Measurements from ENCODE around the gene MKS1. TPM values are rescaled to one million over a fixed set of nuclear protein-coding genes. Genes with fewer than 3 reads are reported as not detected.

The MKS1 gene
- total and polyA plus RNA-seq, 2 experiments from 2014 or later, result 14.0 to 17.4 TPM

- TF ChIP-seq ZNF331 (CRISPR knock-in tag; IDR thresholded peaks at IDR 0.05; ENCODE audit: low read depth), result no peak
- TF ChIP-seq EZH2 (IDR thresholded peaks at IDR 0.05; ENCODE audit: low read depth, unreplicated experiment), result no peak
- no peak for TF ChIP-seq CTCF (conservative IDR thresholded peaks at IDR 0.05; ENCODE audit: low read depth in 2 of 2)
- TF ChIP-seq EZH2phosphoT487 (IDR thresholded peaks at IDR 0.05; ENCODE audit: unreplicated experiment), result no peak
- TF ChIP-seq STAT1 (IDR thresholded peaks at IDR 0.05; ENCODE audit: unreplicated experiment), result no peak
- TF ChIP-seq NANOG (IDR thresholded peaks at IDR 0.05; ENCODE audit: borderline replicate concordance), result no peak
- TF ChIP-seq REST (IDR thresholded peaks at IDR 0.05; ENCODE audit: unreplicated experiment), result no peak
- no peak for TF ChIP-seq JUNB (IDR thresholded peaks at IDR 0.05; ENCODE audit: unreplicated experiment)
These were observed 49.3 kb upstream of the MKS1 start (continued) for GRCh38 chr17:58268326-58268725.

GRCh38 chr17:58267347-58268324 lies 48.6 kb upstream of the MKS1 start:
- ATAC-seq (no peak), DNase-seq (ENCODE audit: low spot score) (no peak)
- TF ChIP-seq ZNF462 (CRISPR knock-in tag; IDR thresholded peaks at IDR 0.05) (no peak), ETS1 (IDR thresholded peaks at IDR 0.05) (no peak), EZH2phosphoT487 (IDR thresholded peaks at IDR 0.05; ENCODE audit: unreplicated experiment) (no peak)

More at GRCh38 chr17:58267347-58268324, 48.6 kb upstream of the MKS1 start:
- Histone ChIP-seq H3F3A (replicated peaks; ENCODE audit: low read depth) (no peaks in the 10 kb centered on the region), H3K79me2 (replicated peaks; ENCODE audit: insufficient read depth) (no peaks in the 10 kb centered on the region), H3K27me3 (ENCODE audit: insufficient read depth) (peaks cover 3% of the 10 kb centered on the region; the same call in 1 of the 2 replicates), H3K4me1 (ENCODE audit: insufficient read depth) (no peaks in the 10 kb centered on the region), H4K20me1 (replicated peaks; ENCODE audit: insufficient read depth) (no peaks in the 10 kb centered on the region), H3K36me3 (ENCODE audit: insufficient read depth) (no peaks in the 10 kb centered on the region), H3K9me2 (ENCODE audit: insufficient read depth) (no peaks in the 10 kb centered on the region), H3K27ac (ENCODE audit: low read depth) (no peak overlapping the region), H2AFZ (no peak overlapping the region), H3K4me2 (no peak overlapping the region), H3K4me3 (no peak overlapping the region)
- no peaks in the 10 kb centered on the region for H3K9me3 Mint-ChIP-seq
- H3K4me3 Mint-ChIP-seq, result no peak overlapping the region
- H3K27ac Mint-ChIP-seq, result no peak overlapping the region
- no peaks in the 10 kb centered on the region for H3K4me1 Mint-ChIP-seq
- peaks cover 9% of the 10 kb centered on the region for H3K27me3 Mint-ChIP-seq (ENCODE audit: insufficient read depth, low read depth, poor library complexity)
- no peaks in the 10 kb centered on the region for H3K36me3 Mint-ChIP-seq (ENCODE audit: low read depth)

Measured in GM23338 (cell line).